HG02884 (cell line): ENCODE results near the gene FAM241B.

ENCODE experiments used
- ATAC-seq: cut with Tn5 transposase; IDR thresholded peaks from one replicate; pipeline ENCODE4 v1.9.1; 2021; ENCODE audit warnings: mild to moderate bottlenecking, moderate library complexity; ENCODE audit not compliant: unreplicated experiment

FAM241B gene

DNA sequence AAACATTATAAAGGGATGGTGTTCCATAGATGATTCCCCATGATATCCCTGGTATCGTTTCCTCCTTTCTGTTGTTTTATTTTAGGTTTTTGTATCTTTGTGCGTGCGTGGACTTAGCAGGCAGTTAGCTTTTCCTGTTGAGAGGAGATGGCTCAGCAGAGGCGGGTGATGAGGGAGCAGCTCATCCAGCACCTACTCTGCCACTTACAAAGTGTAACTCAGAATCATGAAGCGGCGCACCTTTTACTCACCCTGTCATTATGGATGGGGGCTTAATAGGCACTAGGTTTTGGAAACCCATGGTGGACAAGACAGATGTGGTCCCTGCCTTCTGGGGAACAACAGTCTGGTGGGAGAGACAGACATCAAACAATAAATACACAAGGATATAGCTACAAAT is 17.1 kb downstream of the FAM241B start:
- ATAC-seq: no peak

DNA sequence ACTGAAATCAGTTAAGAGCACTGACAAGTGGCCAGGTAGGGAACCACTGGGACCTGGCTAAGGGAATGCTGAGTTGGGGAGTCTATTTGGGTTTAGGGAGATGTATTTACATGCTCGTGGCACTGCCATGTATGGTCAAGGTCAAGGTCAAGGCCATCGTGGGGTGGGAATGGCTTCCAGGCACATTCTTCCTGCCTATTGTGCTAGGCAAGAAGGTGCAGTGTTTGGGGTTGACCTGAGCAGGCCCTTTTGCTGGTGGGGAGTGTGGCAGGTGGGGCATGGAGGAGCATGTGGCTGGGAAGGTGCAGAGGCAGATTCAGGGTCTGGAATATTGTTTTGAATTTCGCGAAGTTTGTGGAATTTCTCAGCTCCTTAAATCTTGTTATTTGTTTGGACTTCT is 17.8 kb downstream of the FAM241B start:
- ATAC-seq: no peak

DNA sequence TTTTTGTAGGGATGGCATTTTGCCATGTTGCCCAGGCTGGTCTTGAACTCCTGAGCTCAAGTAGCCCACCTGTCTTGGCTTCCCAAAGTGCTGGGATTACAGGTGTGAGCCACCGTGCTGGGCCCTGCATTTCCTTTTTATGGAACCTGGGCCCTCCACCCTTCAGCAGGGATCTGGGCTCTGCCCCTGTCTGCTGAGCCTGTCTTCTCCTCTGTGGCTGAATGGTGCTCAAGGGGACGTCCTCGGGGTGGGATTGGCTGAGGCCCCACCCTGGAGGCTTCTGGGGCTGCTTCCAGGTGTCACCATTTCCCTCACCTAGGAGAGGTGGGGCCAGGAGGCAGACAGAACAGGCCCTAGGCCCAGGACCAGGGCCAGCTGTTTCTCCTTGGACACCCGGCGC is 18.4 kb downstream of the FAM241B start:
- ATAC-seq: no peak

DNA sequence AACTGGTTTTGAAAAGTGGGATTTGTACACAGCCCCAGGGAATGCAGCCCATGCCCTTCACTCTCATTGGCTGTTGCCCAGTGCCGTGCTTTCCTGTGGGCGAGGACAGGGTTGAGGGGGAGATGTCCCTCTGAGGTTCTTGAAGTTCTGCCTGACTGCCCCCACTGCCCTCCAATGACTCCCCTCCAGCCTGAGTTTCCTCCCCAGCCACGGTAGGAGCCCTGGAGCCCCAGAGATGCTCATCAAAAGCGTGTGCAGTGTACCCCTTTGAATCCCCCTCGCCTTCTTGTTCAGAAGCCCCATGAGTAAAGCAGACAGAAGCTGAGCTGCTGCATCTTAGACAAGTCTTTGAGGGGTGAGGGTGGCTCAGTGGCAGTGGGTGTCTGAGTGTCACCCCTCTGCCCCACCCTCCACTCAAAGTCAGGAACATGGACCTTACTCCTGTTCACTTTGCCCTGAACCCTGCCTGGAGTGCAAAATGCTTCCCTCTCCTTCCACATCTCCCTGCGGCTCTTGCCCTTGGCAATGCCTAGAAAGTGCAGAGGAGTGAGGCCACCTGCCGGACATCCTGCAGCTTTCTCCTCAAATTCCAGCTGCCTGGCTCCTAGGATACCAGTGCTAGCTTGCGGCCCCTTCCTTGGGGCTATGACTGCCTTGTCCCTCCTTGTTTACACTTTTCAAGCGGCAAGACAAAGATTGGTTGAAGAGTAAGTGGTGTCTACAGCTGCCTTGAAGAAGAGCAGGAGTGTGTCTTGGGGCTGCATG is 19.9 kb downstream of the FAM241B start:
- ATAC-seq: no peak

DNA sequence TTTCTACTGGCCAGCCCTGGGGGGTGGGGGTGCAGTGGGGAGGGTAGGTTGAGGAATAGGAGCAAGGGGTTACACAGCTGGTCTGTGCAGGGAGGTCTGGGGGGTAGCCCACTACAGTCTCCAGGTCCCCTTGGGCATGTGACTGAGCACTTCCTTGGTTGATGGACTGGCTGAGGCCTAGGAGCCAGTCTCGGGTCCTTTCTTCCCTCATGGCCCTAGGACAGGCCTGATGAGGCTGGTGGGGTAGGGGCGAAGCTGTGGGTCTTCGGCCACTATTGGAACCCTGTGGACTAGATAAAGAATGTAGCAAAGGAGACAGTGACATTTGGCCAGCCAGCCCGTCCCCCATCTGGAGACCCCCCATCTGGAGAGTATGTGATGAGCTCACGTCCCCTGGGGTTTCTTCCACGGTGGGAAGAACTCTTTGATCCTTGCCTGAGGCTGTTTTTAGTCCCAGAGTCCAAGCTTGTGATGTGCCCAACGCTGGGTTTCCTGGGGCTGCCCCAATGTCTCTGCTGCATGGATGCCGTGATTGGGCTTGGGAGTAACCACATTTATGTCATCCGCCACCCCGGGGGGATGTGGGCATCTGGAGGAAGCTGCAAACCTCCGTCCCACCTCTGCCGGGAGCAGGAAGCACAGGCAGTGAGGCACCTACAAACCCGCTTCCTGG is 20.7 kb downstream of the FAM241B start:
- no peak for ATAC-seq

DNA sequence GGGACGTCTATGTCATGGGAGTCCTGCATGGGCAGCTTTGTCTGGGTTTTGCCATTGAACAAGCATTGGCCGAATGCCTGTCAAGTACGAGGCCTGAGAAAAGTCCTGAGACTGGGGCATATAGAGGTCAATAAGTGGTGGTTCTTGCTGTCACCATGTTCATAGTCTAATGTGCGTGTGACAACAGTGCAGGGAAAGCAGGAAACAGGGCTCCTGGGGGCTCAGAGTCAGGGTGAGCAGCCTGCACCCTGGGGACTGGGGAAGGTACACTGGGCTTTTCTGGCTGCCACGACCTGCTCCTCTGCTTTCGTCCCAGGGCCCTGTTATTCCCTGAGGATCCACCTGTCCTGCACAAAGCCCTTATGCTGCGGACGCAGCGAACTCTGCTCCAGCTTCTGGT is 21.3 kb downstream of the FAM241B start:
- no peak for ATAC-seq

DNA sequence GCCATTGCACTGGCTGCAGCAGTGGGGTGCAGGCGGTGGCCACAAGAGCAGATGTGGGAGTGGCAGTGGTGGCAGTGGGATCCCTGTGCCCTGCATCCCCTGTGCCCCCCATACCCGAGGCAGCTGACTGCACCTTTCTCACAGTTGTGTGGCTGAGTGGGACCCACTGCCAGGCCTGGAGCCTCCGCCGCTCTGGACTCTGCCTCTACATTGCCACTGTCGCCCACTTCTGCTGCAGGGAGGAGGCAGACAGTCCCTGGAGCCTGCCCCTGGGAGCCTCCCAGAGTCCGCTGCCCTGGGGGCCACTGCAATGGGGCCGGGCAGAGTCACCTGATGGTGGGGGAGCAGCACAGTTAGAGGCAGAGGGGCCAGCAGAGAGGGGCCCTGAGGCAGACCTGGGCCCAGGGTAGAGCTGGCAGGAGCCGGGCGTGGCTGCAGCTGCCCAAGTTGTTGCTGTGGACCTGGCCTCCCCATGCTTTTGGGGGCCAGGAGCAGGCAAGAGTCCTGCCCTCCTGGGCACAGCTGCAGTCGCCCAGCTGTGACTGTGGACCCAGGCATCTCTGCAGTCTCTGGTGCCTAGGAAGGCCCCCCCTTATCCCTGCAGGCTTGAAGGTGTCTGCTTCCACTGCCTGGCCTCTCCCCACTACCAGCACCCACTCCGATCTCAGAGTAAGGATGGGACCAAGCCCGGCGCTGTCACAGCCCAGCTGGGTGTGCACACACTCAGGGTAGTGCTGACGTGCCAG is 22.2 kb downstream of the FAM241B start:
- ATAC-seq: no peak

DNA sequence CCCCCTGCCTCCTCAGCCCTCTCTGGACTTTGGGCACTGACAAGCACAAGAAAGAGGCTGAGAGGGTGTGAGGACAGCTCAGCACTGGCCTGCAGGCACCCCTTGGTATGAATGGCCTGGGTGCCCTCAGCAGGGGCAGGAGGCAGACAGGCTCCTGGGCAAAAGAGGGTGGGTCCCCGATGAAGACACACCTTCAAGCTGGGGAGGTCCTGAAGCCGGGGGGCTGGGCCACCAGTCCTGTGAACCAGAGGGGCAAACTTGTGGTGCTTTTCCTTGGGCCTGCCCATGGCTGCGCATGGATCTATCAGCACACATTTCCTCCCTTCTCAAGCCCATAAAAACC is 22.8 kb downstream of the FAM241B start:
- ATAC-seq: no peak

DNA sequence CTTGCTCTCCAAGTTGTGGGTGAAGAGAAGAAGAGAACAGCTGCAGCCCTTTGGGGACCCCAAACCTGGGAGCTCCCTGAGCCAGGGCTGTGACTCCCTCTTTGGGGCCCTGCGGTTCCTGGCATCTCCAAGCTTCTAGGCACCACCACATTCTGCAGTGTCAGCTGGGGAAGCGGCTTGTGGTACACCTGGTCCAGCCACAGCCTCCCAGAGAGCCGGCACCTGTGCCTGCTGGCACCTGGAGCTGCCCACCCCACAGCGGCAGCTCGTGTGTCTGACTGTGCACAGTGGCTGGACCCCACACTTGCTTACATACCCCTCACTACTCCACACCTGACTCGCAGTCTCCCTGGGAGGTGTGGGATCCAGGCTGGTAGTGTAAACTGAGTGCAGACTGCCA is 23.5 kb downstream of the FAM241B start:
- no peak for ATAC-seq

DNA sequence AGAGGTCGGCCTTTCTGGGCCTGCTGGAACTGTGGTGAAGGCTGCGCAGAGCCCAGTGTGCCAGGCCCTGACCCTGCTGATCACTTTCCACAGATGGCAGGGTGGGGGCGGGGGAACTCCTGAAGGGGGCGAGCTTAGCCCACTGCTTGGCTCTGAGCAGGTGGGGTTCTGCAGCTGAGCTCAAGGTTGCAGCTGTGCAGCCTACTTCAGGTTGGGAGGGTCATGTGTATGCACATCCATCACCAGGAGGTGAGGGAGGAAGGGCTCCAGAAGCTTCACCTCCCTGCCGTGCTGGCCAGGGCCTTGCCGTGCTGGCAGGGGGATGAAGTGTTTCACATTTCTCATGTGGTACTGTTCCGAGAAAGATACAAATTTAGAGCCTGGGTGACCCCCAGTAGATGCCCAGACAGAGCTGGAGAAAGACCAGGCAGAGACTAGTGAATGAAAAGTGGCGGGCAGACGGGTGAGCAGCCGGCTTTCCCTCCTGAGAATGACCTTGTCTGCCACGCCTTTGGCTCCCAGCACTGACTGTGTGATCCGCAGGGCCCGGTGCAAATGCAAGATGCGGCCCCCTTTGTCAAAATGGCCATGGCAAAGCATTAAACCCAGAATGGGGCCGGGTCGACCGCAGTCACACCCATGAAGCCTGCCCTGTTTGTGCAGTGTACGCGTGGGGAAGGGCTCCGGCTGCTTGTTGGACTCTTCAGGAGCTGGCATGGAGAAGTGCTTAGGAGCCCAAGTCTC is 25.2 kb downstream of the FAM241B start:
- no peak for ATAC-seq

DNA sequence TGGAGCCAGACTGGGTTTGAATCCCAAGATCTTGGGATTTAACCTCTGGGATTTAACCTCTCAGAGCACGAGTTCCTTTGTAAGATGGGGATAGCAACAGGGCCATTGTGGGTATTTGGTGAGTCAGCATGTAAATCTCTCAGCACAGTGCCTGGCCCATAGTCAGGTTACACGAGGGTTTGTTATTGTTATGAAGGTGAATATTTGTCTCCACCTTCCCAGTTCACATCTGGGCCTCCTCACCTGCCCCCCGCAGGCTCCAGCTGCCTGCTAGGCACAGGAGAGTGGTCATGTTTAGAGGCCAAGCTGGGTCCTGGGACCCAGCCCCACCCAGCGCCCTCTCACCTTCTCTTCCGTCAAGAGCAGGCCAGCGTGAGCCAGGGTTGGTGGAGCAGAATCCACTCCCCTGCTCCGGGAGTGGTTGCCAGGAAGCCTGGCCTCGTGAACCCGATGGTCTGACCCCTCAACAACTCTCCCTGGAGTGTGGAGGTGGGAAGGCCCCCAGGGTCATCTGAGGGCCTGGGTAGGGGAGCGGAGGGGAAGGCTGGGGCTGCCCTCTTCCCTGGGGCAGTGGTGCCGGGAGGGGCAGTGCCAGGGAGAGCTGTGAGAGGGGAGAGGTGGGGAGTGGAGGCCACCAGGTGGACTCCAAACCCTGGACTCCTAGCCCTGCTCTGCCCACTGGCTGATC is 26.0 kb downstream of the FAM241B start:
- no peak for ATAC-seq

DNA sequence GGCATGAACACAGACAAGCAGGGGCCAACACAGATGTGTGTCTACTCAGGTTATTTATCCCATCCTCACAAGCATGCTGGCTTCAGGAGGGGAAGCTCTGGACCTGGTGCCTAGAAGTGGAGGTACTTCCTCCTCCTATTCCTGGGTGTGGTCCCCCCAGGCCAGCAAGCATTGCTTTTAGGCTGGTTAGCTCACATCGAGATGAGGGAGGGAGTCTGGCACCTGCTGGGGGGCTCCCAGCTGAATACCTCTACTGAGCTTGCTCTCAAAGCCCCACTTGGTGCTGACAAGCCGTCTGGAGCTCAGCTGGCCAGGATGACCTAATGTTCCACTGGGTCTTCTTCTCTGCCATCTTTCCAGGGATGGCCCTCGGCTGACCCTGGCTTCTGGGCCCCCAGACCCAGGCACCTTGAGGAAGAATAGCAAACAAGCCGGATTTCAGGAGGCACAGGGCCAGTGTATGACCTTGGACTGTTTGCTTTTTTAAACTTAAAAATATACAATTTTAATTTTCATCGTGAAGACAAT is 26.8 kb downstream of the FAM241B start:
- no peak for ATAC-seq

DNA sequence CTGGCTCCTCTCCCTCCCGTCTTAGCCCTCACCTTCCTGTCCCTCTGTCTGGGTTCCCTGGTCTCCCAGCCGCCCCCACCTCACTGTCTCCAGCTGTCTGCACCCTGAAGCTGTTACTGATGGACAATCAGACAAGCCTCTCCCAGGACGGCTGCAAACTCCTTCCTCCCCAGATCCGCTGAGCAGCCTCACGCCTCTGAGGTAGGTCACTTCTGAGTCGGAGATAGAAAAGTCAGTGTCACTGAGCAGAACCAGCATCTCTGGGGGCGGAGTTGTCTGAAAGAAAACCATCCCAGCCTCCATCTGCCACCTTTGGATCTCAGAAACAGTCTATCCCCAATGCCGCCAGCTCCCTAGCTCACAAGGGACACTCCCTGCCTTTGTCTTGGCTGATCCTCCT is 27.4 kb downstream of the FAM241B start:
- no peak for ATAC-seq

DNA sequence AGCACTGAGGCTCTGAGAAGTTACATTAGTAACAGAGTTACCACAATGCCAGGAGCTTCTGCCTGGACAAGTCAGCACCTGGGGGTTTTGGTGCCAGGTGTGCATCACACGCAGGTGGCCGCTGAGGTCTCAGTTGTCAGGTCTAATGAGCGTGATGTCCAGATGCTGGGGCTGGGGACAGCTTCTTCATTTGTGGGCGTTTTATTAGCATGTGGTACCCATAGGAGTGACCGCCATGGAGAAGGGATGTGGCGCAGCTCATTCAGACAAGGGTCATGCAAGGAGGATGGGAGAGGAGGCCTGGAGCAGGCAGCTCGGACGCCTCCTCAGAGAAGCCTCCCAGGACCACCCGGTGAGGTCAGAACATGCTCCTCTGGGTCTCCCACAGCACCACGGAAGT is 27.8 kb downstream of the FAM241B start:
- no peak for ATAC-seq

DNA sequence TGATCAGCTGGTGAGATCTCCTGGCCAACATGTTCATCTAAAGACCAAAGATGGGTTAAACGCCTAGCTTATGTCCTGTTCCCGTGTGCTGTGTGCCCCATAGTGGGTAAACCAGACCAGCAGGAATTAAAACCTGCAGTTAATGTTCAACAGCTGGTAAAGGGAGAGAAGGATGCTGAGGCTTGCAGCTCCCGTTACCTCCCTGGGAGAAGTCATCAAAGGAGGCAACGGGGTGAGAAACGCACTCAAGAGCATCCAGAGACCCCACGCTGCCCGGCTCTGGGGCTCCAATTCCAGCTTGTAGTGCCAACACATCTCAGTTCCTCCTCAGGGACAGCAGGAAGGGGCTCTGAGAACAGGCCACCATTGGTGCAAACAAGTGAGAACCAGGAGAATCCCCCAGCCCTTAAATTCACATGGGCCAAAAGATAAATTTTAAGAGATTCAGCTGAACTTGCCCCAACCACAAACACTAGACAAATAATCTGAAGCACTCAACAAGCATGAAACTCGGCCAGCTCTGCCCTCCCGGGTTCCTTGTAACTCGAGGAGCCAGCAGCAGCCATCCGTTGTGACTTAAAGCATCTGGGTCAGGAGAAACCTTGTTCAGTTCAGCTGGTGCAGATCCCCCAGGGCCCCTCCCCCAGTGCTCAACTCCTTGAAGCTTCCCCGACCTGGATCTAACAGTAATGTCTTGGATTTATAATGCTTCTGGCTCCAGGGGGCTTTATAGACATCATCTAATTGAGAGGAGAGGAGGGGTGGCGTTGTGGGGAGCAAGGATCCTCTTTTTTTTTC is 29.4 kb downstream of the FAM241B start:
- no peak for ATAC-seq

DNA sequence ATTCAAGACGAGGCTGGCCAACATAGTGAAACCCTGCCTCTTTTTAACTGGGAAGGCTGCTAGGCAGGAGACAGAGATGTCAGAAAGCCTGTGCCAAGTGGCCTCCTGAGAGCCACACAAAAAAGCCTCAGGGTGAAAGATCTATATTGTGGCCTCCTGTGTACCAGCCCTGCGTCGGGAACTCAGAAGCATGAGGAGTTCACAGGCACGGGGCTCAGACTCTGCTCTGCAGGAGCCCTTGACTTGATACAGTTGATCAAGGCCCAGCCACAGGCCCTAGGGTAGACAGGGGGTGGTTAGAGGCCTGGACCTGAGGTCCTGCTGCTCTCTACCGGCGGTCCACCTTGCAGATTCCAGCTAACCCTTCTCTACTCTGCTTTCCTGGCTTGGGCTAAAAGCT is 30.2 kb downstream of the FAM241B start:
- no peak for ATAC-seq

DNA sequence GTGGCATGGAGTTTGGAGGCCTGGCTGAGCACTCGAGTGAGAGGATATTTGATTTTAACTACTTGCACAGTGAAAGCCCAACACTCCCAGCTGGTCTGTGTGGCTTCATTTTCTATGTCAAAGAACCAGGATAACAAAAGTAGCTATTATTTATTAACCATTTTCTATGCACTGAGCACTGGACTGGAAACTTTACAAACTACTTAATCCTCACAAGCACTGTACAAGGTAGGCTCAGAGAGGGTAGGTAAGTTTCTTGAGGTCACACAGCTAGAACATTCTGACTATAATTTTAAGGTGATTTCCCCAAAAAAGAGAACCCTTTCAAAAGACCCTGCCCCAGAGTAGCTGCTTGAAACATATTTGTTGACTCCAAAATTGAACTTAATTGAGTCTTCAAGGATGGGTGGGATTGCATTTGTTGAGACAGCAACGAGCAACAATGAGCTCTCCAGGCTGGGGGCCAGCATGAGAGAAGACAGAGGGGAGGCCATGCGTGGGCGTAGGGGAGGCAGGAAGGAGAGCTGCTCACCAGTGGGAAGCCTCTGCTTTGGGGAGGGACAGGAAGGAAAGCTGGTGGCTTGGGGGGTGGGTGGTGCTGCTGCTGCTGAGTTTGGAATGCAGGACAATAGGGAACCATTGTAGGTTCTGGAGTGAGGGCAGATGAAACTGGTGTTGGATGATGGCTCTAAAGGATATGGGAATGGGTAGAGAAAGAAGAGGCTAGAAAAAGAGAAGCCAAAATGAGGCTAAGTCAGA is 31.5 kb downstream of the FAM241B start:
- ATAC-seq: no peak

DNA sequence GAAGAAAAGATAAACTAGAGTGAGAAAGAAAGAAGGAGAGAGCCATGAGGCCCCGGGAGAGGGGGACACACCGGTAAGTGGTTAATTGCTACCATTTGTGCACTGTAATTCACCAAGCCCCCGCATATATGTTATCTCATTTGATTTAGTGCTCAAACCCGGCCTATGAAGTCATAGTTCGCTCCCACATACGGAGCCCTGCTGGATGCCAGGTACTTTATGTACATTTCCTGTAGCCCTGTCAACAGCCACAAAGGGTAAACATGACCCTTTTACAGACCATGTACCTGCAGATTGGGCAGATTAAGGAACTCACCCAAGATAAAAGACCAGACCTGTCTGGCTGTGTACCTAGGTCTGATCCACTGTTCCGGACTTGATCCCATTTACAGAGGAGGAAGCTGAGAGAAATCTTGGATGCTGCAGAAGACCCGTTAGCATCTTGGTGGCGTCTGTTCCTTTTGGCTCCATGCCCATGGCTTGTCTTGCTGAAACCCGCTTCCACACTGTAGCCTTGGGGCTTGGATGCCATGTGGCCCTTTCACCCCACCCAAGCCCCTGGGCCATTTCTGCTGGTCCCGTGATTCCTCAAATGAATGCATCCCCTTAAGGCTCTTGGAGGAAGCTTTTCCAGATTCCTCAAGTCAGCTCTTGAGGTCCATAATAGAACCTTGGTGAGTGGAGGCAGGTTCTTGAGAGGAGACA is 32.3 kb downstream of the FAM241B start:
- ATAC-seq: no peak
